AG04450 (cell line): ENCODE measurements around the gene OR52N2. TPM values are rescaled to one million over a fixed set of nuclear protein-coding genes. Genes with fewer than 3 reads are reported as not detected.

Experiments
- CTCF ChIA-PET: fragments of 300-600, 350-600 bp; formaldehyde crosslinking; extraction: SDS; loops from one replicate; lab custom pipeline; 2022; ENCODE audit warnings: antibody characterized with exemption, inconsistent platforms; lab: Charles Lee
- POLR2A ChIA-PET: fragments of 350-600 bp; formaldehyde crosslinking; extraction: SDS; loops from one replicate; lab custom pipeline; 2021; ENCODE audit warnings: antibody characterized with exemption, inconsistent platforms; lab: Yijun Ruan, JAX
- DNase-seq: peaks from one replicate; pipeline ENCODE4 v3.0.0-alpha.2; 2011; ENCODE audit warnings: low read depth, low spot score
- H3K27ac ChIP-seq: one replicate; pipeline ENCODE4 v1.5.1; 2012; ENCODE audit warnings: low read depth, low read length, control low read depth
- H3K27me3 ChIP-seq: one replicate; pipeline ENCODE4 v1.6.0; 2012; ENCODE audit warnings: low read length; ENCODE audit not compliant: control insufficient read depth, insufficient read depth
- H3K4me3 ChIP-seq: 2 replicates; pipeline ENCODE4 v1.5.1; 2011; ENCODE audit warnings: mild to moderate bottlenecking, low read depth, low read length, control low read depth
- H3K9me3 ChIP-seq: 2 replicates; pipeline ENCODE4 v1.5.1; 2012; ENCODE audit warnings: low read length; ENCODE audit not compliant: control insufficient read depth, insufficient read depth
- polyA plus RNA-seq: library from polyadenylated mRNA; depleted of rRNA; stranded (reverse); fragments of >200 nt; gene quantifications from 2 replicates; pipeline ENCODE4 v1.2.3, GENCODE V29; 2011; rRNA removed
- TF ChIP-seq, protein P1 (sequence below): IDR thresholded peaks from 2 replicates; pipeline ENCODE4 v1.5.1; 2011; ENCODE audit warnings: low read depth, low read length, control low read depth, inconsistent platforms

OR52N2 gene
- polyA plus RNA-seq, 1 experiment: not detected

DNA sequence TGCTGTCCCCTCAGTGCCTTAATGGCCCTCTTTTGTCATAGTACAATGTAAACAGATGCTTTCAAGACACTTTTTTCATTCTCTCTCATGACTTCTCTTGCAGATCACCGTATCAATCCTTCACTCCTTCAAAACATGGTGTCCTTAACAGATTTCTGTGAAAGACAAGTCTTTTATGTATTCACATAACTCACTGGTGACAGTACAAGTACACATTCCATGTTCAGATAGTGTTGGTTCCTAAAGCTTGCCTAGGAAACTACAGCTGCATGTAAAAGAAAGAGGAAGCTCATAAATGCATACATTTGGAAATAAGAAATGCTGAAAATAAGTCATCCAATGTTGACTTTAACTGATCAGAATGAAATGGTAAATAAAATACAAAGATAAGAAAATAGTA is 38.0 kb downstream of the OR52N2 start:
- Histone ChIP-seq H3K4me3 (no peak overlapping the region), H3K9me3 (no peaks in the 10 kb centered on the region), H3K27ac (no peak overlapping the region), H3K27me3 (no peaks in the 10 kb centered on the region)
- DNase-seq: no peak
- TF ChIP-seq, protein P1, sequence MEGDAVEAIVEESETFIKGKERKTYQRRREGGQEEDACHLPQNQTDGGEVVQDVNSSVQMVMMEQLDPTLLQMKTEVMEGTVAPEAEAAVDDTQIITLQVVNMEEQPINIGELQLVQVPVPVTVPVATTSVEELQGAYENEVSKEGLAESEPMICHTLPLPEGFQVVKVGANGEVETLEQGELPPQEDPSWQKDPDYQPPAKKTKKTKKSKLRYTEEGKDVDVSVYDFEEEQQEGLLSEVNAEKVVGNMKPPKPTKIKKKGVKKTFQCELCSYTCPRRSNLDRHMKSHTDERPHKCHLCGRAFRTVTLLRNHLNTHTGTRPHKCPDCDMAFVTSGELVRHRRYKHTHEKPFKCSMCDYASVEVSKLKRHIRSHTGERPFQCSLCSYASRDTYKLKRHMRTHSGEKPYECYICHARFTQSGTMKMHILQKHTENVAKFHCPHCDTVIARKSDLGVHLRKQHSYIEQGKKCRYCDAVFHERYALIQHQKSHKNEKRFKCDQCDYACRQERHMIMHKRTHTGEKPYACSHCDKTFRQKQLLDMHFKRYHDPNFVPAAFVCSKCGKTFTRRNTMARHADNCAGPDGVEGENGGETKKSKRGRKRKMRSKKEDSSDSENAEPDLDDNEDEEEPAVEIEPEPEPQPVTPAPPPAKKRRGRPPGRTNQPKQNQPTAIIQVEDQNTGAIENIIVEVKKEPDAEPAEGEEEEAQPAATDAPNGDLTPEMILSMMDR: no peak
- ChIA-PET POLR2A (no interaction called here), CTCF (no interaction called here)

DNA sequence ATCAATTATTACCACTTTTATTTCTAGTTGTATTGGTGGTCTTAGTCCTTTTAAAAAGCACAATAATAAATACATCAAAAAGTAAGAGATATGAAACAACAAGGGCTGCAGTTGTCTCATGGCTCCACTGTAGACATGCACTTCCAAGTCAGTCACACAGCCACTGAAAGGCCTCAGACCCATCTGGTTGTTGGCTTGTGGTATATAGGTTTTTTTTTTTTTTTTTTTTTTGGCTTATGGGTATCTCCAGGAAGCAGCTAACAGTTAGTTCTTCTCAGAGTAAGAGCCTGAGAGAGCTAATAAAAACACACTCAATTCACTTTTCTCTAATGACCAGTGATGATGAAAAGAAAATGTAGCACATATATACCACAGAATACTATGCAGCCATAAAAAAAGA is 39.0 kb downstream of the OR52N2 start:
- DNase-seq: no peak
- POLR2A ChIA-PET: no interaction called here
- Histone ChIP-seq H3K27me3 (no peaks in the 10 kb centered on the region), H3K27ac (no peak overlapping the region), H3K9me3 (no peaks in the 10 kb centered on the region), H3K4me3 (no peak overlapping the region)
- CTCF ChIA-PET: no interaction called here
- TF ChIP-seq, protein P1: no peak

DNA sequence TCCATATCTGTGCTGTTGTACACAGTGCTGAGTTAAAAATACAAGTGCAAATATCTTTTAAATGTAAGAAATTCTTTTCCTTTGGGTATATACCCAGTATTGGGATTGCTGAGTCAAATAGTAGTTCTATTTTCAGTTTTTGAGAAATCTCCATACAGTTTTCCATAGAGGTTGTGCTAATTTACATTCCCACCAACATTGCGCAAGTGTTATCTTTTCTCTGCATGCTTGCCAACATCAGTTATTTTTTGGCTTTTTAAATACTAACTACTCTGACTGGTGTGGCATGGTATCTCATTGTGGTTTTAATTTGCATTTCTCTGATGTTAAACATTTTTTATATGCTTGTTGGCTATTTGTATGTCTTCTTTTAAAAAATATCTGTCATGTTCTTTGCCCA is 42.3 kb downstream of the OR52N2 start:
- DNase-seq: no peak
- TF ChIP-seq, protein P1: no peak
- ChIA-PET CTCF (no interaction called here), POLR2A (no interaction called here)
- no peak overlapping the region for H3K27ac ChIP-seq
- H3K4me3 ChIP-seq: no peak overlapping the region
- no peaks in the 10 kb centered on the region for H3K27me3 ChIP-seq
- H3K9me3 ChIP-seq: no peaks in the 10 kb centered on the region

DNA sequence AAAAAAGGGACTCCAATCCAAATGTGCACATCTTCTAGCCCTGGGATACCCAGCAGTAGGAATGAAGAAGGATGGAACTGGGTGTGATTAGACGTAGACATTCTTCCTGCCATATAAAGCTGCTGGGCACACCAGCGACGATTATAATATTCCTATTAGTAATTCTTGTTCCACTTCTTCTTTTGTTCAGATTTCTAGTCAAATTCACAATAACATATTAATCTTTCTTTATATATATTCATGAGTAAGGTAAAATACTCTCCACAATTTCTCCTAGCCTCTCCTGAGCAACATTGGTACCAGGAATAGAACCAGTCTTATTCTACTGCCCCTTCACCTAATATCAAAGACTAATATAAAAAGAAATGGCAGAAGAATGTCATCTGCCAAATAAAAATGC is 48.9 kb downstream of the OR52N2 start, which contains the start of gene OR52E8:
TSS of gene OR52E8 (minus strand) at position 101 of the 400 bp plus-strand sequence. CDS start at position 101, 0 bp downstream.
- POLR2A ChIA-PET: no interaction called here
- Histone ChIP-seq H3K9me3 (no peaks in the 10 kb centered on the region), H3K27ac (no peak within 1 kb of the TSS), H3K27me3 (no peaks in the 10 kb centered on the region), H3K4me3 (no peak within 1 kb of the TSS)
- CTCF ChIA-PET: no interaction called here
- DNase-seq: no peak
- TF ChIP-seq, protein P1: no peak

DNA sequence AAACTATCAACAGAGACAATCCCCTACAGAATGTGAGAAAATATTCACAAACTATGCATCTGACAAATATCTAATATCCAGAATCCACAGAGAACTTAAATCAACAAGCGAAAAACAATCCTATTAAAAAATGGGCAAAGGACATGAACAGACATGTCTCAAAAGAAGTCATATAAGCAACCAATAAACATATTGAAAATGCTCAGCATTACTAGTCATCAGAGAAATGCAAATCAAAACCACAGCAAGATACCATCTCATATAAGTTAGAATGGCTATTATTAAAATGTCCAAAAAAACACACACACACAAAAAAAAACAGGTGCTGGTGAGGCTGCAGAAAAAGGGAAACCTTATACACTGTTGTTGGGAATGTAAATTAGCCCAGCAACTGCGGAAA is 57.1 kb downstream of the OR52N2 start:
- no peak for DNase-seq
- TF ChIP-seq, protein P1: no peak
- peaks cover 3% of the 10 kb centered on the region; the same call in 1 of the 2 replicates for H3K9me3 ChIP-seq
- H3K4me3 ChIP-seq: no peak overlapping the region
- ChIA-PET CTCF (no interaction called here), POLR2A (no interaction called here)
- no peak overlapping the region for H3K27ac ChIP-seq
- H3K27me3 ChIP-seq: no peaks in the 10 kb centered on the region

Other genes starting within 250 kb of the OR52N2 start
- gene OR52B6, start 228.0 kb upstream of the OR52N2 start, polyA plus RNA-seq: not detected in 2 replicates
- 5.7 and 6.8 TPM in 2 replicates for gene TRIM6, start 212.3 kb upstream of the OR52N2 start, polyA plus RNA-seq
- 12.8 and 18.3 TPM in 2 replicates for gene TRIM34, start 183.9 kb upstream of the OR52N2 start, polyA plus RNA-seq
- gene TRIM5, start 123.8 kb upstream of the OR52N2 start, polyA plus RNA-seq: 46.3 and 53.3 TPM in 2 replicates
- gene TRIM22, start 119.1 kb upstream of the OR52N2 start, polyA plus RNA-seq: 79.9 and 100 TPM in 2 replicates
- gene OR56B1, start 72.5 kb upstream of the OR52N2 start, polyA plus RNA-seq: not detected in 2 replicates
- gene OR52N4, start 54.7 kb upstream of the OR52N2 start, polyA plus RNA-seq: not detected in 2 replicates
- not detected in 2 replicates for gene OR52N5, start 25.6 kb upstream of the OR52N2 start, polyA plus RNA-seq
- gene OR52N1, start 17.7 kb upstream of the OR52N2 start, polyA plus RNA-seq: not detected in 2 replicates
- not detected in 2 replicates for gene OR52E6, start 33.0 kb downstream of the OR52N2 start, polyA plus RNA-seq
- gene OR52E8, start 48.8 kb downstream of the OR52N2 start, polyA plus RNA-seq: not detected in 2 replicates
- gene OR52E4, start 71.7 kb downstream of the OR52N2 start, polyA plus RNA-seq: not detected in 2 replicates
- not detected in 2 replicates for gene OR52E5, start 84.3 kb downstream of the OR52N2 start, polyA plus RNA-seq
- not detected in 2 replicates for gene OR56A3, start 133.3 kb downstream of the OR52N2 start, polyA plus RNA-seq
- not detected in 2 replicates for gene OR56A5, start 159.6 kb downstream of the OR52N2 start, polyA plus RNA-seq
- not detected in 2 replicates for gene OR52L1, start 178.1 kb downstream of the OR52N2 start, polyA plus RNA-seq
- gene OR56A4, start 198.0 kb downstream of the OR52N2 start, polyA plus RNA-seq: not detected in 2 replicates
- not detected in 2 replicates for gene OR56A1, start 221.8 kb downstream of the OR52N2 start, polyA plus RNA-seq